ENCODE data around the gene MAML1.
"Not testable (repeated sequence)": the region's sequence is repeated elsewhere in the genome, so short reads cannot be mapped to it uniquely, and the experiment has no call there.

Gene MAML1

GRCh38 chr5:179732918-179733771, 523 bp downstream of the MAML1 start:
- DNase-seq (ENCODE audit: low spot score) = peak; percentile 35

DNA sequence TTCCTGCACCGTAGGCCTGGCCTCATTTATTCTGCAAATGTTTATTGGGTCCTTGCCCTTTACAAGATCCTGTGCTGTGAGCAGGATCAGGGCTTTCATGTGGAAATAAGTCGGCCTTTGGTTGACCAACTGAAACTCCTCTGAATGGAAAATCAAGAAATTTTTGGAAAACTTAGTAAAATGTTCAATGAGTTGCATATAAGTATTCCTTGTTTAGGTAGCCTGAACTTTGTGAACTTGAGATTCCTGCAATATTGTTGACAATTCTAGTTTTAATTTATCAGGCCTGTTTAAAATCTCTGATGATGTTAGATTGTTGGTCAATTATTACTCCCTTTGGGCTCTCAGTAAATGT, 1.1 kb downstream of the MAML1 start:
- DNase-seq (ENCODE audit: low spot score) = no peak

GRCh38 chr5:179734536-179735164, 2.0 kb downstream of the MAML1 start:
- DNase-seq (ENCODE audit: low spot score) = no peak

GRCh38 chr5:179738742-179739141, 6.1 kb downstream of the MAML1 start:
- DNase-seq (ENCODE audit: low spot score) = no peak

- DNase-seq (ENCODE audit: low spot score) = not testable (repeated sequence)
These were observed 11.5 kb downstream of the MAML1 start for GRCh38 chr5:179744106-179744505.

GRCh38 chr5:179746872-179747271, 14.2 kb downstream of the MAML1 start:
- DNase-seq (ENCODE audit: low spot score) = no peak

GRCh38 chr5:179747811-179748210, 15.2 kb downstream of the MAML1 start:
- DNase-seq (ENCODE audit: low spot score) = no peak

GRCh38 chr5:179749857-179750508, 17.4 kb downstream of the MAML1 start:
- no peak for DNase-seq (ENCODE audit: low spot score)

DNA sequence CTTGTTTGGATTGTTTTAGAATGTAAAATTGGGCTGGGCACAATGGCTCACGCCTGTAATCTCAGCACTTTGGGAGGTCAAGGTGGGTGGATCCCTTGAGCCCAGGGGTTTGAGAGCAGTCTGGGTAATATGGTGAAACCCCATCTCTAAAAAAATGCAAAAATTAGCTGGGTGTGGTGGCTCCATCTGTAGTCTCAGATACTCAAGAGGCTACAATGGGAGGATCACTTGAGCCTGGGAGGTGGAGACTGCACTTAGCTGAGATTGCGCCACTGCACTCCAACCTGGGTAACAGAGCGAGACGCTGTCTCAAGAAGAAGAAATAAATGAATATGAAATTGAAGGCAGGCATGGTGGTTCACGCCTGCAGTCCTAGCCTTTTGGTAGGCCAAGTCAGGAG, 21.3 kb downstream of the MAML1 start:
- no peak for DNase-seq (ENCODE audit: low spot score)

DNA sequence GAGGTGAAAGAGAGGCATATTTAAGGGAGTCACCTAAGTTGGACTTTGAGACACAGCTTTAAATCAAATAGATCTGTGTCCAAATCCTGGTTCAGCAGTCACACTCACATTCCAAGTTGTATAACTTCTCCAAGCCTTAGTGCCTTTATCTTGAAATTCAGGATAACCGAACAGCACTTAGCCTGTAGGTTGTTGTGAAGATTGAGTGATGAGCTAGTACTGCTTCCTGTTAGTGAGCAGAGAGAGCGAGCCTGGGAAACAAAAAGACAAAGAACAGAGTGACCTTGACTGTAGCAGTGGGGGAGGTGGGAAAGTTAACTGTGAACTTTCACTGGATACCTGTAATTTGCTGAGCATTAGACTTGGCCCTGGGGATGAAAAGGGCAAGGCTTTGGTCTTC, 22.4 kb downstream of the MAML1 start:
- no peak for DNase-seq (ENCODE audit: low spot score)

DNA sequence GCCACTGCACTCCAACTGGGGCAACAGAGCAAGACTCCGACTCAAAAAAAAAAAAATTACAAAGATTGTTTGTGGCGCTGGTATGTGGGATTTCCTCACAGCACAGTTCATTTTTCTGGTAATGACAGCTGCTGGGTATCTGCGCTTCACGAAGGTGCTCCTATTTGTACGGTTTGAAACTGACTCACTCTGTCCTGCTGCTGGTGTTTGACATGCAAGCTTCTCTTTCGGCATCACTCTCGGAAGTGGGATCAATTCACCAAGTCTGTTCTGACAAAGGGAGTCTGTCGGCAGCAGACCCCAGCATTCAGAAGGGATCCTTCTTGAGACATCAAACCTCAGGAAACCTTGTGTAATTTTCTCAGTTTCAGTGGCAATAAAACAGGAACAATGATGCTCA, 26.3 kb downstream of the MAML1 start:
- no peak for DNase-seq (ENCODE audit: low spot score)

DNA sequence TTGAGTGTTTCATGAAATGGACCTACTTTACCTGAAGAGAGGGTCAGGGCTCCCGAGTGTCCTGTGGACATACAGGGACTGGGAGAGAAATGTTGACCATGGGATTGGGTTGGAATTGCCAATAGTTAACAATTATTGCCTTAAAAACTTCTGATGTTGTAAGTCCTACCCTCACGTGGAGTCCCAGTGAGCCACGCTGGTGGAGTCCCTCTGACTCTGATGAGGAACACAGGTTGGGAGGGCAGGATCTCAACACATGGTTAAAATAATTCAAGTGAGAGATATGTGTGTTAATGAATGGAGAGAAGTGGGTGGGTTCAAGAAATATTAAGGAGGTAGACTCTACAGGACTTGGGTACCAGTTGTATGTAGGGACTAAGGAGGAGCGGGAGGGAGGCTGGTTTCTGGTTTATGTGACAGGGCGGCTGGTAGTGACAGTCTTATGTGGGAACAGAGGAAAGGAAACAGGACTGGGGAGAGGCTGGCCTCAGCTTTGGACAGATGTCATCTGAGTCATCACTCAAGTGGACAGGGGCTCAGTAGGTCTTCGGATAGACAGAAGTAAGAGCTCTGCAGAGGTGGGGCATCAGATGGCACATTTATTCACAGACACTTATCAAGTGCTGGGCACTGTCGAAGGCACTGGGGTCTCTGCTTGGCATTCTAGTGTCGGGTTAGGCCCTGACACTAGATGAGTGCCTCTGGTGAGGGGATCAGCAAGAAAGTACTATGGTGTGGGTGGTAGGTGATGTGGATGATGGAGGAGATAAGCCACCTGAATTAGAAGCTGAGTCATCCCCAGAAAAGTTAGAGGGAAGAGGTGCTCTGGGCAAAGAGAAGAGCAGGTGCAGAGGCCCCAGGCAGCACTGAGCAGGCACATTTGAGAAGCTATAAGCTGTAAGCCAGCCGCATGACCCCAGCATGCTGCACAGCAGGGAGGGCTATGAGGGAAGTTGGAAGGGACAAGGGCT, 27.2 kb downstream of the MAML1 start:
- no peak for DNase-seq (ENCODE audit: low spot score)

GRCh38 chr5:179762079-179762780, 29.6 kb downstream of the MAML1 start:
- DNase-seq (ENCODE audit: low spot score) = no peak

GRCh38 chr5:179762781-179763176, 30.2 kb downstream of the MAML1 start:
- DNase-seq (ENCODE audit: low spot score) = no peak

GRCh38 chr5:179763215-179763945, 30.8 kb downstream of the MAML1 start:
- peak; percentile 84 for DNase-seq (ENCODE audit: low spot score)

- no peak for DNase-seq (ENCODE audit: low spot score)
These were observed 31.4 kb downstream of the MAML1 start for GRCh38 chr5:179764056-179764455.

DNA sequence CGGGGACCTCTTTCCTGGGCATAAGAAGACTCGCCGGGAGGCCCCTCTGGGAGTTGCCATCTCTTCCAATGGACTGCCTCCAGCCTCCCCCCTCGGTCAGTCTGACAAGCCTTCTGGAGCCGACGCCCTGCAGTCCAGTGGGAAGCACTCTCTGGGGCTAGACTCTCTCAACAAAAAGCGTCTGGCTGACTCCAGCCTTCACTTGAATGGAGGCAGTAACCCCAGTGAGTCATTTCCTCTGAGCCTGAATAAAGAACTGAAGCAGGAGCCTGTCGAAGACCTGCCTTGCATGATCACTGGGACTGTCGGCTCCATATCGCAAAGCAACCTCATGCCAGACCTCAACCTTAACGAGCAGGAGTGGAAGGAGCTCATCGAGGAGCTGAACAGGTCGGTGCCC, 32.8 kb downstream of the MAML1 start:
- no peak for DNase-seq (ENCODE audit: low spot score)

DNA sequence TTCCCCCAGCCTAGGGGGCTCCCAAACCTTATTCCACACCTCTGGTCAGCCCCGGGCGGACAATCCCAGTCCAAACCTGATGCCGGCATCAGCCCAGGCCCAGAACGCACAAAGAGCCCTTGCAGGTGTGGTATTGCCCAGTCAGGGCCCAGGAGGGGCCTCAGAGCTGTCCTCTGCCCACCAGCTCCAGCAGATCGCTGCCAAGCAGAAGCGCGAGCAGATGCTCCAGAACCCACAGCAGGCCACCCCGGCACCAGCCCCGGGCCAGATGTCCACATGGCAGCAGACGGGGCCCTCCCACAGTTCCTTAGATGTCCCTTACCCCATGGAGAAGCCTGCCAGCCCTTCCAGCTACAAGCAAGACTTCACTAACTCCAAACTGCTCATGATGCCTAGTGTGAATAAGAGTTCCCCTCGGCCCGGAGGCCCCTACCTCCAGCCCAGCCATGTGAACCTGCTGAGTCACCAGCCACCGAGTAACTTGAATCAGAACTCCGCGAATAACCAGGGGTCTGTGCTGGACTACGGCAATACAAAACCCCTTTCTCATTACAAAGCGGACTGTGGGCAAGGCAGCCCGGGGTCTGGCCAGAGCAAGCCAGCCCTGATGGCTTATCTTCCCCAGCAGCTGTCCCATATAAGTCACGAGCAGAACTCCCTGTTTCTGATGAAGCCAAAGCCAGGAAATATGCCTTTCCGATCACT, 33.6 kb downstream of the MAML1 start:
- no peak for DNase-seq (ENCODE audit: low spot score)

GRCh38 chr5:179766726-179767455, 34.3 kb downstream of the MAML1 start:
- DNase-seq (ENCODE audit: low spot score) = no peak

Data from cerebellar cortex (tissue), 1 donor.